ENCODE results near the gene RASGRP3. TPM values are rescaled to one million over a fixed set of nuclear protein-coding genes. Genes with fewer than 3 reads are reported as not detected.

Gene RASGRP3
- total RNA-seq, 1 experiment from 2014 or later: 4.6 TPM

- CTCF ChIA-PET: interaction anchor here (0.6 kb wide), 4 partner anchors 19 to 678 kb away, joined by 3 to 4 read pairs (median 4); no protein-coding TSS in a partner anchor
- intact Hi-C loops (cut with micrococcal nuclease; ENCODE audit: unreplicated experiment): no loop called here
- Mint-ChIP-seq H3K4me1 (ENCODE audit: low read depth, unreplicated experiment) (no peaks in the 10 kb centered on the region), H3K27me3 (ENCODE audit: unreplicated experiment) (no peaks in the 10 kb centered on the region), H3K4me3 (ENCODE audit: low read depth, unreplicated experiment) (no peak overlapping the region), H3K9me3 (ENCODE audit: low read depth, unreplicated experiment) (no peaks in the 10 kb centered on the region), H3K27ac (ENCODE audit: unreplicated experiment) (no peak overlapping the region), H3K36me3 (ENCODE audit: insufficient read depth, unreplicated experiment) (no peaks in the 10 kb centered on the region)
- BruUV-seq (replicated peaks): no TSS peak
- TF ChIP-seq, protein P1, sequence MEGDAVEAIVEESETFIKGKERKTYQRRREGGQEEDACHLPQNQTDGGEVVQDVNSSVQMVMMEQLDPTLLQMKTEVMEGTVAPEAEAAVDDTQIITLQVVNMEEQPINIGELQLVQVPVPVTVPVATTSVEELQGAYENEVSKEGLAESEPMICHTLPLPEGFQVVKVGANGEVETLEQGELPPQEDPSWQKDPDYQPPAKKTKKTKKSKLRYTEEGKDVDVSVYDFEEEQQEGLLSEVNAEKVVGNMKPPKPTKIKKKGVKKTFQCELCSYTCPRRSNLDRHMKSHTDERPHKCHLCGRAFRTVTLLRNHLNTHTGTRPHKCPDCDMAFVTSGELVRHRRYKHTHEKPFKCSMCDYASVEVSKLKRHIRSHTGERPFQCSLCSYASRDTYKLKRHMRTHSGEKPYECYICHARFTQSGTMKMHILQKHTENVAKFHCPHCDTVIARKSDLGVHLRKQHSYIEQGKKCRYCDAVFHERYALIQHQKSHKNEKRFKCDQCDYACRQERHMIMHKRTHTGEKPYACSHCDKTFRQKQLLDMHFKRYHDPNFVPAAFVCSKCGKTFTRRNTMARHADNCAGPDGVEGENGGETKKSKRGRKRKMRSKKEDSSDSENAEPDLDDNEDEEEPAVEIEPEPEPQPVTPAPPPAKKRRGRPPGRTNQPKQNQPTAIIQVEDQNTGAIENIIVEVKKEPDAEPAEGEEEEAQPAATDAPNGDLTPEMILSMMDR (IDR thresholded peaks at IDR 0.05; ENCODE audit: unreplicated experiment): no peak
- DNase-seq: no peak
Observed at GRCh38 chr2:33443274-33443829, 33.1 kb upstream of the RASGRP3 start.

DNA sequence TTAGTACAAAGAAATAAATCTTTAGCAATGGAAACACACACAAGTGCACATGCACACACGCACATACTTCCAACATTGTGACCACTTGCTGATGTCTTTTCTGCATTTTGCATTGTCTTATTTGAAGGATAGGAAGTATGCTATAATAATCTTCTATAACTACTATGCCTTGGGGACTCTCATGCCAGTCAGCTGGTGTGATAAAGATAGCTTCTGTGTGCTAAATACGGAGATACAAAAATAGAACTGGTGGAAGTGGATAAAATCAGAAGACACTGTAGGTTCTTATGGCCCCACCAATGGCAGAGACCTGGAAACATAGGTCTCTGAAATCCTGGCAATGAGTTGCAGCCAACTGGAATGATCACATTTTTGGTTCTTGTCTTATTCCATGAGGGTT lies 31.5 kb upstream of the RASGRP3 start:
- CTCF ChIA-PET: interaction anchor here (1.0 kb wide), 1 partner anchor 32 kb away, joined by 3 read pairs; no protein-coding TSS in a partner anchor
- Mint-ChIP-seq H3K36me3 (ENCODE audit: insufficient read depth, unreplicated experiment) (no peaks in the 10 kb centered on the region), H3K27me3 (ENCODE audit: unreplicated experiment) (no peaks in the 10 kb centered on the region), H3K27ac (ENCODE audit: unreplicated experiment) (no peak overlapping the region), H3K4me3 (ENCODE audit: low read depth, unreplicated experiment) (no peak overlapping the region), H3K4me1 (ENCODE audit: low read depth, unreplicated experiment) (no peaks in the 10 kb centered on the region), H3K9me3 (ENCODE audit: low read depth, unreplicated experiment) (no peaks in the 10 kb centered on the region)
- BruUV-seq (replicated peaks): no TSS peak
- intact Hi-C loops (cut with micrococcal nuclease; ENCODE audit: unreplicated experiment): no loop called here
- TF ChIP-seq, protein P1 (IDR thresholded peaks at IDR 0.05; ENCODE audit: unreplicated experiment): no peak
- no peak for DNase-seq

- intact Hi-C loops (cut with micrococcal nuclease; ENCODE audit: unreplicated experiment): no loop called here
- no TSS peak for BruUV-seq (replicated peaks)
- Mint-ChIP-seq H3K4me3 (ENCODE audit: low read depth, unreplicated experiment) (no peak overlapping the region), H3K27me3 (ENCODE audit: unreplicated experiment) (no peaks in the 10 kb centered on the region), H3K4me1 (ENCODE audit: low read depth, unreplicated experiment) (no peaks in the 10 kb centered on the region), H3K36me3 (ENCODE audit: insufficient read depth, unreplicated experiment) (no peaks in the 10 kb centered on the region), H3K9me3 (ENCODE audit: low read depth, unreplicated experiment) (no peaks in the 10 kb centered on the region), H3K27ac (ENCODE audit: unreplicated experiment) (no peak overlapping the region)
- no peak for DNase-seq
- TF ChIP-seq, protein P1 (IDR thresholded peaks at IDR 0.05; ENCODE audit: unreplicated experiment): no peak
- CTCF ChIA-PET: no interaction called here
Observed at GRCh38 chr2:33448220-33448899, 28.1 kb upstream of the RASGRP3 start.

DNA sequence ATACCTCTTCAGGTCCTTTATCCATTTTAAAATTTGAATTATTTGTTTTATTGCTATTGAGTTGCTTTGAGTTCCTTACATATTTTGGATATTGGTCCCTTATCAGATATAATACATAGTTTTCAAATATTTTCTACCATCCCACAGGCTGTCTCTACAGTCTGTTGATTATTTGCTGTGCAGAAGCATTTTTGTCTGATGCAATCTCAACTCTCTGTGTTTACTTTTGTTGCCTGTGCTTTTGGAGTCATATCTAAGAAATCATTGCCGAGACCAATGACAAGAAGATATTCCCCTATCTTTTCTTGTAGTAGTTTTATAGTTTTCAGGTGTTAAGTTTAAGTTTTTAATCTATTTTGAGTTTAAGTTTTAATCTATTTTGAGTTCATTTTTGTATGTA lies 25.2 kb upstream of the RASGRP3 start:
- TF ChIP-seq, protein P1 (IDR thresholded peaks at IDR 0.05; ENCODE audit: unreplicated experiment): no peak
- no peak overlapping the region for H3K27ac Mint-ChIP-seq (ENCODE audit: unreplicated experiment)
- BruUV-seq (replicated peaks): no TSS peak
- H3K9me3 Mint-ChIP-seq (ENCODE audit: low read depth, unreplicated experiment): no peaks in the 10 kb centered on the region
- no peaks in the 10 kb centered on the region for H3K4me1 Mint-ChIP-seq (ENCODE audit: low read depth, unreplicated experiment)
- intact Hi-C loops (cut with micrococcal nuclease; ENCODE audit: unreplicated experiment): no loop called here
- H3K4me3 Mint-ChIP-seq (ENCODE audit: low read depth, unreplicated experiment): no peak overlapping the region
- H3K36me3 Mint-ChIP-seq (ENCODE audit: insufficient read depth, unreplicated experiment): no peaks in the 10 kb centered on the region
- DNase-seq: no peak
- CTCF ChIA-PET: no interaction called here
- no peaks in the 10 kb centered on the region for H3K27me3 Mint-ChIP-seq (ENCODE audit: unreplicated experiment)

Measured in Calu3 (cell line).